ENCODE measurements around the gene TAF5L.

DNA sequence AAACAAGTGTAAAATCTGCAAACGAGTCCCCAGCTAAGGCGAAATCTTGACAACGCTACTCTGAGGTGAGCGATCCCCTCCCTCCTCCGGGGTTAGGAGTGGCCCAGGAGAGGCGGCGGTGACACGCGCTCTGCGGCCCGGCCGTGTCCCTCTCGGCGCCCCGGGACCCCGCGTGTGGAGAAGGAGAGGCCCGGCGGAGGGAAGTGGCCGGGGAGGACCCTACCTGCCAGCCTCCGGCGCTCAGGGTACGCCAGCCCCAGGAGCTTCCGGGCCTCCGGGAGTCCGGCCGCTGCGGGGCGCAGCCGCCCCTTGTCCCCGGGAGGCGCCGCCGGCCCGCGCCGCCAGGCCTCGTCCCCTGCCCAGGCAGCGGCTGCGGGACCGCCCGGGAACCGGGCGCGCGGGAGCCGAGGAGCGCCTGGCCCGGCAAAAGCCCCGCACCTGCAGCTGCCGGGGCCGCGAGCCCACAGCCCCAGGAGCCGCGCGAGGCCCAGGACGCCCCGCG lies 68.0 kb downstream of the TAF5L start:
- TF ChIP-seq ZNF281 (CRISPR knock-in tag; IDR thresholded peaks at IDR 0.05; ENCODE audit: borderline replicate concordance) (no peak), RFXAP (CRISPR knock-in tag; IDR thresholded peaks at IDR 0.05; ENCODE audit: borderline replicate concordance) (no peak; the same call in 1 of the 2 replicates), NR3C1 (CRISPR knock-in tag; IDR thresholded peaks at IDR 0.05) (no peak), BHLHE40 (IDR thresholded peaks at IDR 0.05; ENCODE audit: low read length) (no peak), ELF1 (CRISPR knock-in tag; IDR thresholded peaks at IDR 0.05) (no peak), ZMAT5 (CRISPR knock-in tag; IDR thresholded peaks at IDR 0.05; ENCODE audit: borderline replicate concordance, low read depth) (no peak), HOXD1 (CRISPR knock-in tag; IDR thresholded peaks at IDR 0.05) (no peak), HNF4G (IDR thresholded peaks at IDR 0.05; ENCODE audit: borderline replicate concordance, low read depth, low read length) (no peak), HNF4G (CRISPR knock-in tag; IDR thresholded peaks at IDR 0.05; ENCODE audit: borderline replicate concordance, low read depth) (no peak), CTCF (CRISPR knock-in tag; IDR thresholded peaks at IDR 0.05) (peak; percentile 32), PRPF4 (IDR thresholded peaks at IDR 0.05; ENCODE audit: low read depth, low read length, poor library complexity, severe bottlenecking) (no peak), ZHX1 (CRISPR knock-in tag; IDR thresholded peaks at IDR 0.05; ENCODE audit: low read depth) (no peak), BRD4 (CRISPR knock-in tag; IDR thresholded peaks at IDR 0.05) (no peak), SRF (IDR thresholded peaks at IDR 0.05; ENCODE audit: low read depth, low read length) (no peak)
- TF ChIP-seq, protein P1, sequence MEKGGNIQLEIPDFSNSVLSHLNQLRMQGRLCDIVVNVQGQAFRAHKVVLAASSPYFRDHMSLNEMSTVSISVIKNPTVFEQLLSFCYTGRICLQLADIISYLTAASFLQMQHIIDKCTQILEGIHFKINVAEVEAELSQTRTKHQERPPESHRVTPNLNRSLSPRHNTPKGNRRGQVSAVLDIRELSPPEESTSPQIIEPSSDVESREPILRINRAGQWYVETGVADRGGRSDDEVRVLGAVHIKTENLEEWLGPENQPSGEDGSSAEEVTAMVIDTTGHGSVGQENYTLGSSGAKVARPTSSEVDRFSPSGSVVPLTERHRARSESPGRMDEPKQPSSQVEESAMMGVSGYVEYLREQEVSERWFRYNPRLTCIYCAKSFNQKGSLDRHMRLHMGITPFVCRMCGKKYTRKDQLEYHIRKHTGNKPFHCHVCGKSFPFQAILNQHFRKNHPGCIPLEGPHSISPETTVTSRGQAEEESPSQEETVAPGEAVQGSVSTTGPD (CRISPR knock-in tag; IDR thresholded peaks at IDR 0.05), result no peak
